Renal cortical epithelial cell (primary cell): ENCODE data around the gene MCTP2. TPM values are rescaled to one million over a fixed set of nuclear protein-coding genes. Genes with fewer than 3 reads are reported as not detected.
A peak's percentile ranks its signal among the peaks of the same experiment; 100 is the strongest.
"Not testable (repeated sequence)": the region's sequence is repeated elsewhere in the genome, so short reads cannot be mapped to it uniquely, and the experiment has no call there.

Experiments used
- DNase-seq: peaks from one replicate; pipeline ENCODE4 v3.0.0-alpha.2; 2011; ENCODE audit warnings: low read depth
- total RNA-seq: library from RNA; depleted of rRNA; stranded (reverse); fragments of >200 nt; gene quantifications from 2 replicates; pipeline ENCODE4 v1.2.3, GENCODE V29; 2014

MCTP2 gene
- total RNA-seq, 1 donor from 2014 or later = 26.6 TPM

DNA sequence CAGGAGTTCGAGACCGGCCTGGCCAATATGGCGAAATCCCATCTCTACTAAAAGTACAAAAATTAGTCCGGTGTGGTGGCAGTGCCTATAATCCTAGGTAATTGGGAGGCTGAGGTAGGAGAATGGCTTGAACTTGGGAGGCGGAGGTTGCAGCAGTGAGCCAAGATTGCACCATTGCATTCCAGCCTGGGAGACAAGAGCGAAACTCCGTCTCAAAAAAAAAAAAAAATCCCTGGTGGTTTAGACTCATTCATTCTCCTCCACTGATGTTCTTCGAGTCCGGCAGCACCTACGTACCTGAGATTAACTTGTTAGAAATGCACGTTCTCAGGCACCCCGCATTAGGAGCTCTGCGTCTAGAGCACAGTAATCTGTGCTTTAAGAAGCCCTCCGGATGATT, 3.7 kb downstream of the MCTP2 start:
- DNase-seq = no peak

DNA sequence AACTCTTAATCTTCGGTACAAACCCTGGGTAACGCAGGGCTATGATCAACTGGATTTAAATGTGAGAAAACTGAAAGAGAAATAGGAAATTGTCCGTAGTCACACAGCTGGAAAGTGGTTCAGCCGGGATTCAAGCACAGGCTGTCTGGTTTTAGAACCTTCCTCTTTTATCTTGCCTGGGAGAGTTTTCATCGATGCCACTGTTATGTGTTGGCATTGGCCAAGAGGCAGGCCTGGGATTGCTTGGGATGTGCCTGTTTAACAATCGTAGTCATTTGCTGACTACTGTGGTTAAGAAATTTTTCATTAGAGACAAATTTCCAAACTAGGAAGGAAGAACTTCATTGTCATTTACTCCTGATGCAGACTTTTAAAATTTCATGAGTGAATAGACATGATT, 4.3 kb downstream of the MCTP2 start:
- no peak for DNase-seq

GRCh38 chr15:94236608-94237007, 5.2 kb downstream of the MCTP2 start:
- no peak for DNase-seq

DNA sequence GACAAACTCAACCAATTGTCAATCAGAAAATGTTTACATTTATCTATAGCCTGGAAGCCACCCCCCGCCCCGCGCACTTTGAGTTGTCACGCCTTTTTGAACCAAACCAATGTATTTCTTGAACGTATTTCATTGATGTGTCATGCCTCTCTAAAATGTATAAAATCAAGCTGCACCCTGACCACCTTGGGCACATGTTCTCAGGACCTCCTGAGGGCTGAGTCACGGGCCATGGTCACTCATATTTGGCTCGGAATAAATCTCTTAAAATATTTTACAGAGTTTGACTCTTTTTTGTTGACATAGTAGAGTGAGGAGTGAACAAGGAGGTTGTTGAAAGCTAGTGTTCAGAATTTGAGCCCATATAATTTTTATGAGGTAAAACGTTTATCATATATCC, 6.5 kb downstream of the MCTP2 start:
- no peak for DNase-seq

GRCh38 chr15:94238539-94239118, 7.3 kb downstream of the MCTP2 start:
- DNase-seq = no peak

DNA sequence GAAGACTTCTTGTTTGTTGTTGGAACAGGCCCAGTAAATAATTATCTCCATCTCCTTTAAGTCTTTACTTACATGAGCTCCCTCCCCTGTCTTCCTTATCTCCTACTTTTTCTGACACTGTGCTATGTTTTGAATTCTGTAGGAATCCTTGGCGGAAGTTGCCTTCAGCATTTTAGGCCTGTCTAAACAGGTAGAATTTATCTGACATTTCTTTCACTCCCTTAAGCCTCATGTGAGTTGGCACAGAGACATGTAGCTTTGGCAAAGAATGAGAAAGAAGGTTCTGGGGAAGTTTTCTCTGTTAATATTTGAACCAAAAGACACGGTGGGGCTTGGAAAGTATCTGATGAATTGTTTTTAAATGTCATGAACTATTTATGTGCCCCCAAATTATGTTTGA, 8.1 kb downstream of the MCTP2 start:
- DNase-seq = peak; percentile 59

- DNase-seq = no peak
These were observed 9.1 kb downstream of the MCTP2 start for GRCh38 chr15:94240480-94240879.

- DNase-seq = no peak
These were observed 10.9 kb downstream of the MCTP2 start for GRCh38 chr15:94242257-94242656.

GRCh38 chr15:94243003-94243402, 11.6 kb downstream of the MCTP2 start:
- not testable (repeated sequence) for DNase-seq

DNA sequence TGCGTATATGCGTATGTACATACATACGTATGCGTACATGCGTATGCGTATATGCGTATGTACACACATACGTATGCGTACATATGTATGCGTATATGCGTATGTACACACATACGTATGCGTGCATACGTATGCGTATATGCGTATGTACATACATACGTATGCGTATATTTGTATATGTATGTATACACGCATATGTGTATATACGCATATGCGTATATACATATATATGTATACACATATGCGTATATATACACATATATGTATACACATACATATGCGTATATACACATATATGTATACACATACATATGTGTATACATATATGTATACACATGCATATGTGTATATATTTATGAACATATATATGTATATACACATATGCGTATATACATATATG, 12.1 kb downstream of the MCTP2 start:
- no peak for DNase-seq

- DNase-seq = no peak
These were observed 14.7 kb downstream of the MCTP2 start for GRCh38 chr15:94246016-94246415.

GRCh38 chr15:94247789-94248638, 16.7 kb downstream of the MCTP2 start:
- DNase-seq = no peak

GRCh38 chr15:94250801-94251200, 19.4 kb downstream of the MCTP2 start:
- no peak for DNase-seq

- DNase-seq = no peak
These were observed 20.9 kb downstream of the MCTP2 start for GRCh38 chr15:94252223-94252766.

DNA sequence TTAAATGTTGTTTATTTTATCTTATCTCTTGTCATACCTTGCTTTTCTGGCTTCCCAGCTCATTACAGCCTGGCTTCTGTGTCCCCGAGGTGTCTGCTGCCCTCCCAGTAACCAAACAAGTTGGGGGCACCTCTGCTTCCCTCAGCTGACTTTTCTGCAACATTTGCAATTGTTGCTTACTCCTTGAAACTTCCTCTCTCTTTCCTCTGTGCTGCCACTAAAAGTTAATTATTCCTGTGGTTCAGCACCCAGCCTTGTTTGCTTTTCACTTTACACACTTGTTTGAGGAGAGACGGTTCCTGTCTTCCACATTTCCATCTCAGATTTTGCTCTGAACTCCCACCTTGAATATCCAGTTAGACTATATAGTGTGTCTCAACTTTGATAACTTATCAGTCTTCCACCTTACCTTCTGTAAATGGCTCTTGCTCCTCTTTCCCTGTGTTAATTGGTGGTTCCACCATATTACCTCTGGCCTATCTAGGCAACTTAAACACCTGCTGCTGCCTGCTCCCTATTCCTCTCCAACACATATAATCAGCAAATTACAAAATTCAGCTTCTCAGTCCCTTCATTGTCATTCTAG, 21.6 kb downstream of the MCTP2 start:
- no peak for DNase-seq

- no peak for DNase-seq
These were observed 22.4 kb downstream of the MCTP2 start for GRCh38 chr15:94253742-94254141.

GRCh38 chr15:94255540-94255939, 24.2 kb downstream of the MCTP2 start:
- DNase-seq = no peak

DNA sequence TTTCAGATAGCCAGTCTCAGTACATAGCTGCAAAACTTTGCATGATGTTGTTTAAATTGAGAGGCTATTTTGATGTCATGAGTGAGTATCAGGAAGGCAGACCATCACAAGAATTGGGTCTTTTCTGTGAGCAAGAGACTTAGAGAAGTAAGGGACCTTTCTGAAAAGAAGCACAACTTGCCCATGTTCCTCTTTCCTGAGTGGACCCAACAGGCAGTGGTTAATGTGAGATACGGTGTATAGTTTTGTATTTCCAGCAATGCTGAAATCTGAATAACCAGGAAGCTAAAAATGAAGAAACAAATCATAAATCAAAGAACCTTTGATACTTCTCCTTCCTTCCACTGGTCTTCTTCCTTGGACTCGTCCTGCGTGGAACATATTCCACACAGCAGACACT, 25.1 kb downstream of the MCTP2 start:
- DNase-seq = no peak

GRCh38 chr15:94257776-94258175, 26.4 kb downstream of the MCTP2 start:
- DNase-seq = not testable (repeated sequence)

DNA sequence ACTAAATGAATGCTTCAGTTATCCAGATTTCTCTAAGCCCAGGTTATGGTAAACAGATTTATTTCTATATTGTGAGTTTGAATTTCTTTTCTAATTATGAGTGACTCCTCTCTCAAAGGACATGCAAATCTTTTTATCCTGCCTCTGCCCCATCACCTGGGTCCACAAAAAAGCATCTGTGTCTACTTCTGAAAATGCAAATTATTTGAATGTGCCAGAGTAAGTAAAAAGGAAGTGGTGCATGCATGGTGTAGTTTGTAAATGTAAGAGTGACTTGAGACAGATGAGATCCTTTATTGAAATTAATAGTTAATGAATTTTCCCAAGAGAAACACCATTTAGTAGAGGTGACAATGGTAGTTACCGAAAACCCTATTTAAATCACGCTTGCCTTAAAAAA, 26.9 kb downstream of the MCTP2 start:
- DNase-seq = no peak

DNA sequence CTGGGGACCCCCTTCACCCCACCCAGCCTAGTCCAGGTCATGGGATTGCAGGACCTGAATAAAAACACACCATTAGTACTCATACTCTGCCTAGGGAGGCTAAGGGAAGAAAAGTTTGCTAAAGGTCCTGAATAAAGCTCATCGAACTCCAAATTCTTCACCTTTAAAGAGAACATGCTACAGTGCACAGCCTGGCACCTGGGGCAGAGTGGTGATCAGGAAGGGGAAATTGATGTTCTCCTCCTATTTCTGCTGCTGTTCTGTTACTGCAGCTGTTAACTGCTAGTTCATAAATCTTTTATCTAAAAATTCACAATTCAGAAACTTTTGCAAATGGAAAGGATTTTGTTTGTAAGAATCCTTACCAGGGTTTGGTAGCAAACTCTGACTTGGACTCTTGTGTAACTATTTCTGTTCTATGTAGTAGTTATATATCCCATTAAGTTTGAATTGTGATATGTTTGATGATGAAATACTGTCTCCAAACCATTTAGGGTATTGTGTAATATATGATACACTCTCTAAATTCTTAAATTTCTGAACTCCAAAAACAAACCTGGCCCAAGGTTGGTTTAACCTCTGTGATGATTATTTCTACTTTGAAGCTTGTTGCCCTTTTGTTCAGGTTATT, 27.9 kb downstream of the MCTP2 start:
- no peak for DNase-seq

GRCh38 chr15:94259863-94260262, 28.5 kb downstream of the MCTP2 start:
- no peak for DNase-seq
